Astrocyte of the spinal cord (primary cell): ENCODE data around the gene DLGAP3.

ENCODE experiments used
- DNase-seq: peaks from one replicate; pipeline ENCODE4 v3.0.0; 2011; ENCODE audit warnings: low read depth, low spot score
- H3K4me3 ChIP-seq: 2 replicates; pipeline ENCODE4 v1.5.1; 2011; ENCODE audit warnings: low read depth, mild to moderate bottlenecking, low read length, moderate library complexity
- CTCF ChIP-seq: IDR thresholded peaks from 2 replicates; pipeline ENCODE4 v1.5.1; 2012; ENCODE audit warnings: low read depth, mild to moderate bottlenecking, low read length, inconsistent platforms
- in situ Hi-C: cut with HindIII; loops from 2 replicates; pipeline ENCODE4 v1.10.0; 2017; ENCODE audit warnings: low sequenced_read_pairs

The DLGAP3 gene

GRCh38 chr1:34905098-34905459 lies 24.4 kb downstream of the DLGAP3 start:
- in situ Hi-C loops = no loop called here
- TF ChIP-seq CTCF = no peak
- H3K4me3 ChIP-seq = no peak overlapping the region
- DNase-seq = no peak

DNA sequence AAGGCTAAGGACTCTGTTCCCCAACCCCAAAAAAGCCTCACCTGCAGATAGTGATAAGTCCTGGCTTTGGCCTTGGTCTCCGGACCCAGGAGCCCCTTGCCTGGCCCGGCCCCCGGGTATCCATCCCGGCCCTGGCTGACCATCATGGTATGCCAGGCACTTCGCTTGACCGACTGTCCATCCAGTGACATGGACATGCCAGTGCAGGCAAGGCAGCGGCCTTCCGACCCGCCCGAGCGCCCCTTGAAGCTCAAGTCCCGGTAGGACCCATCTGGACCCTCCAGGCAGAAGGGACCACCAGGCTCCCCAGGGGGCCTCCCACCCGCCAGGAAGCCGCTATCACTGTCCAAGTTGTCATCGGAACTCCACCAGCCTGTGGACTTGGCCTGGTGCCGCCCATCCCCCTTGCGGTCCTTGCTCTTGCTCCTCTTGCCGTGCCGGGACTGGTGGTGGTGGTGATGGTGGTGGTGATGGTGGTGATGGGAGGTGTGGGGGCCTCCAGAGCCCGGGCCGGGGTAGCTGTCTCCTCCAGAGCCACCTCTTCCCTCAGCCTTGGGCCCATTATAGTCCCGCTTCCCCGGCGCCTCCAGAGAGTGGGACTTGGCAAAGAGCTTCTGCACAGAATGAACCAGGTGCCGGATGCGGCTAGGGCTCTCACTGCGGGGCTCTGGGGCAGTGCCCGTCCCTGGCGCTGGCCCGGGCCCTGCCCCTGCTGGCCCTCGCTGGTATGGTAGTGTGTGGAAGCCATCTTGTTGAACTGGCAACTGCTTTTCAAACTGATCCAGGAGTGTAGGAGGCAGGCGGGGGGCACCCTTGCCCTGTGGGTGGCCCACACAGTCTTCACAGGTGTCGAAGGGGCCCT lies 25.0 kb downstream of the DLGAP3 start:
- TF ChIP-seq CTCF = no peak
- in situ Hi-C loops = no loop called here
- DNase-seq = no peak

DNA sequence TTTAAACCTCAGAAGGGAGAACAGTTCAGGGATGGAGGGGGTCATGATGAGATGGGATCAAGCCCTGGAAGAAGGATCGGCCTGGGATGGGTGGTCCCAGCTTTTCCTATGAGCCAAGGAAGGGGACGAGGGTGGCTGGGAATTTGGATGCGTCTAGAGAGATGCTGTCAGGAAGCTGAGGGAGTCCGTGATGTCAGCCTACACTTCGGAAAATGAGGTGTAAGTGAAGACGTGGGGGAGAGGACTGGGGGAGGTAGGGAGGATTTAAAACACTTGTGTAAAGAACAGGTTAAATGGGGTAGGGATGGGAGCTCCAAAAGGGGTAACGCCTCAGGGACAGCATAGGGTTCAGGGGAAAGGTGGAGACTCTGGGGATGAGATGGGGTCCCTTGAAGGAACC lies 27.5 kb downstream of the DLGAP3 start:
- in situ Hi-C loops = no loop called here
- no peak for TF ChIP-seq CTCF
- no peak overlapping the region for H3K4me3 ChIP-seq
- no peak for DNase-seq

More for the DNA sequence above, 25.0 kb downstream of the DLGAP3 start:
- H3K4me3 ChIP-seq = no peak overlapping the region

DNA sequence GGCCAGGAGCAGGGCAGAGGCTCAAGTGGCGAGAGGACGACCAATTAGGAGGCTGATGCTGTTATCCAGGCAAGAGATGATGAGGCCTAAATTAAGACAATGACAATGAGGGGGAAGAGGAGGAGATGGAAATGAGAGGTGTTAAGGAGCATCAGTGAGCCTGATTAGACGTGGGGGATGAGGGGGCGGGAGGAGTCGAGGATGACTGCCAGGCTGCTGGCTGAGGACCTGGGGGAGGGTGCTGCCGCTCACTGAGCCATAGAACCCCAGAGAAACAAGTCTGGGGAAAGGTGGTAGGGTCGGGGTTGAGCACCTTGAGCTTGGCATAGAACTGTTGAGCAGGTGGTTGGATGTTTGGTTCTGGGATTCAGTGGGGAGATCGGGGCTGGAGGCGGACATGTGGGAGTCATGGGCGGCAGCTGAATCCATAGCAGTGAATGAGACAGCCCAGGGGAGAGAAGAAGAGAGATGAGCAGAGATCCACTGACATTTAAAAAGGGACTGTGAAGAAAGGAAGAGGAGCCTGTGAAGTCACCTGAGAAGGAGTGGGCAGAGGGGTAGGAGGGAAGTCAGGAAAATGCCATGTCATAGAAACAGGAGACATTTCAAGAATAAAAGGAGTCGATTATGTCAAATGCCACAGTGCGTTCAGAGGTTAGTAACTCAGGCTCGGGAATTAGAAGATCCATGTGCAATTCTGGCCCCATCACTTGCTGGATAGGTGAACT lies 28.5 kb downstream of the DLGAP3 start:
- no peak for TF ChIP-seq CTCF
- DNase-seq = no peak
- in situ Hi-C loops = no loop called here
- no peak overlapping the region for H3K4me3 ChIP-seq

GRCh38 chr1:34899906-34900305 lies 29.5 kb downstream of the DLGAP3 start:
- DNase-seq = no peak
- in situ Hi-C loops = no loop called here

DNA sequence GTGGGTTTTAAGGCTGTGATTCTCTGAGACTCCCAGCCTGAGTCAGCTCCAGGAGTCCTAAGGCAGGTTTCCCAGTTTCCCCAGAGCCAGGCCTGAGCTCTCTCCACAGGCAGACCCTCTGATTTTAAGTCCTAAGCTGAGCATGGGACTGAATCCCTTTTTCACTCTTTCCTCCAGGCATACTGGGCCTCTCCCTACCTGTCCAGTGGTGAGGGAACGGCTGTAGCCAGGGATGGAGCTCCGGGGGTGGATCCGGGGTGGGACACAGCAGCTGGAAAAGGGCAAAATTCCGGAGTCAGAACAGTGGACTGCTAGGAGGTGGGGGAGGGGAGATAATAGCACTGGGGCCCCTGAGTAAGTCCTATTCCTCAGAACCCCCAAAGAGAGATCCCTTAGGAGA lies 30.0 kb downstream of the DLGAP3 start:
- no peak overlapping the region for H3K4me3 ChIP-seq
- DNase-seq = no peak
- in situ Hi-C loops = no loop called here
- no peak for TF ChIP-seq CTCF

More at GRCh38 chr1:34899906-34900305, 29.5 kb downstream of the DLGAP3 start:
- H3K4me3 ChIP-seq = no peak overlapping the region
- no peak for TF ChIP-seq CTCF
